ENCODE measurements around the gene SLC18B1. TPM values are rescaled to one million over a fixed set of nuclear protein-coding genes. Genes with fewer than 3 reads are reported as not detected.

SLC18B1 gene
- total and polyA plus RNA-seq, 4 donors = 3.5 to 6.7 (median 5.2) TPM

DNA sequence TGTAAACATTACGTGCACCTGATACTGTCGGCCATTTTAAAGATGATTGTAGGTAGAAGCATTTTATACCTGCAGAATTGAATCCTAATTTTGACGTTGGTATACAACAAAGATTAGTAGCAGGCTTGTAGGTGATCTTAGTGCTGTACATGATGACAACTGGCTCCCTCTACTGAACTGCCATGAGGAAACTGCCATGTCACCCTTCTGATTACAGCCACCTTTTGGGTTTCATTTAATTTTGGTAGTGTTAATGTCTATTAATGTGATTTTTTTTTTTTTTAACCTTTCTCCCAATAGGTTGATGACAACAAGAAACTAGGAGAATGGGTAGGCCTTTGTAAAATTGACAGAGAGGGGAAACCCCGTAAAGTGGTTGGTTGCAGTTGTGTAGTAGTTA, 18.2 kb upstream of the SLC18B1 start:
- H3K27ac ChIP-seq (ENCODE audit: low read depth in 1 of 2, low read length in 2 of 2) = no peak overlapping the region
- TF ChIP-seq FOXA2 (IDR thresholded peaks at IDR 0.05) (no peak), FOXA1 (IDR thresholded peaks at IDR 0.05) (no peak), EGR1 (IDR thresholded peaks at IDR 0.05; ENCODE audit: low read depth in 2 of 2) (no peak)
- 77% methylated on average over 4 of the region's 4 CpGs for WGBS

DNA sequence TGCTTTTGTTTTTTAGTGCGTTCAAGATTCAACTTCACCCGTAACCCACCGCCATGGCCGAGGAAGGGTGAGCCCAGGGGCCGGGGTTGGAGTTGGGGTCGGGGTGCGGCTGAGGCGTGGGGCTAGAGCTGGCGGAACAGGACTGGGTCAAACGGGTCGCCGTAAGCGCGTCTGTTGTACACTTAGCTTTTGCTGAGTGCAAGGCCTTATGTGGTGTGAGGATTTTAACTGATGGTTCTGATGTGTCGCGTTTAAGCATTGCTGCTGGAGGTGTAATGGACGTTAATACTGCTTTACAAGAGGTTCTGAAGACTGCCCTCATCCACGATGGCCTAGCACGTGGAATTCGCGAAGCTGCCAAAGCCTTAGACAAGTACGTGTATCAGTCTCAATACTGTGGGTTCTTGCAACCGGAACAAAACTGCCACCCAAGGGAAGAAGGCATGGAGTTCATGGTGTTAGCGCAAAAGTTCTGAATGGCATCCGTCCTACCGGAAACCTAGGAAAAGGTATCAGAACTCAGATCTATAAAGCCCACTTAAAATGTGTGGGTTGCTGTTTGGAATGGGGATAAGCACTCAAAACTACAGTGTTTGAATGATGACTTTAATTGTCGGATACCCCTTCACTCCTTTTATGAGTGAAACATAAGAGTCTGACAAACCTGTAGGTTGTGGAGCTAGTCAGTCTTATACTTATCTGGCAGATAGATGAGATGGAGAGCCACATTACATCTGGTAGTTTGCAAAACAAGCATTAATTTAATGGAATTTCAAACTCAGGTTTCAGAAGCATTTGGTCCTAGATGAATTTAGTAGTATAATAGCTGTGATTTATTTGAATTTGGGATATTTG, 16.5 kb upstream of the SLC18B1 start:
- peaks cover 1 to 31% (median 13%) of the 10 kb centered on the region in 4 donors for H3K4me1 ChIP-seq (ENCODE audit: control insufficient read depth in 4 of 4, insufficient read depth in 4 of 4, low read length in 3 of 4)
- WGBS = 1% methylated on average over 27 of the region's 27 CpGs

More for the DNA sequence above, 18.2 kb upstream of the SLC18B1 start:
- no peaks in the 10 kb centered on the region for H3K27me3 ChIP-seq (ENCODE audit: control insufficient read depth in 4 of 4, insufficient read depth in 4 of 4, low read length in 3 of 4)
- H3K36me3 ChIP-seq (ENCODE audit: control insufficient read depth in 4 of 4, insufficient read depth in 3 of 4, low read depth in 1 of 4, low read length in 3 of 4) = peaks cover 9 to 41% (median 30%) of the 10 kb centered on the region in 4 donors
- H3K4me1 ChIP-seq (ENCODE audit: control insufficient read depth in 4 of 4, insufficient read depth in 4 of 4, low read length in 3 of 4) = peaks cover 0 to 26% (median 12%) of the 10 kb centered on the region in 4 donors
- DNase-seq (ENCODE audit: low spot score) = no peak
- no peak overlapping the region for H3K9ac ChIP-seq (ENCODE audit: low read depth in 1 of 2, low read length in 2 of 2)
- no peak overlapping the region for H3K4me3 ChIP-seq (ENCODE audit: low read depth in 1 of 3, low read length in 3 of 3)
- no peaks in the 10 kb centered on the region for H3K9me3 ChIP-seq (ENCODE audit: control insufficient read depth in 4 of 4, low read length in 3 of 4)

More for the DNA sequence above, 16.5 kb upstream of the SLC18B1 start:
- Histone ChIP-seq H3K27ac (ENCODE audit: low read depth in 1 of 2, low read length in 2 of 2) (peak overlapping the region; percentile 0 to 65), H3K4me3 (ENCODE audit: low read depth in 1 of 3, low read length in 3 of 3) (peak overlapping the region; percentile 91 to 100 (median 94)), H3K36me3 (ENCODE audit: control insufficient read depth in 4 of 4, insufficient read depth in 3 of 4, low read depth in 1 of 4, low read length in 3 of 4) (peaks cover 9 to 39% (median 29%) of the 10 kb centered on the region in 4 donors), H3K27me3 (ENCODE audit: control insufficient read depth in 4 of 4, insufficient read depth in 4 of 4, low read length in 3 of 4) (no peaks in the 10 kb centered on the region), H3K9ac (ENCODE audit: low read depth in 1 of 2, low read length in 2 of 2) (peak overlapping the region; percentile 79 to 98), H3K9me3 (ENCODE audit: control insufficient read depth in 4 of 4, low read length in 3 of 4) (no peaks in the 10 kb centered on the region)
- TF ChIP-seq HNF4G (IDR thresholded peaks at IDR 0.05) (no peak), NR2F2 (IDR thresholded peaks at IDR 0.05) (no peak), EGR1 (IDR thresholded peaks at IDR 0.05; ENCODE audit: low read depth in 2 of 2) (no peak), YY1 (IDR thresholded peaks at IDR 0.05) (no peak), HNF4A (conservative IDR thresholded peaks at IDR 0.05) (no peak), SP1 (IDR thresholded peaks at IDR 0.05) (no peak), JUND (IDR thresholded peaks at IDR 0.05) (no peak), FOXA2 (IDR thresholded peaks at IDR 0.05) (no peak), TAF1 (conservative IDR thresholded peaks at IDR 0.05) (no peak), RXRA (IDR thresholded peaks at IDR 0.05) (no peak), GABPA (IDR thresholded peaks at IDR 0.05 in 1 of 2, conservative IDR thresholded peaks at IDR 0.05 in 1 of 2) (no peak), FOXA1 (IDR thresholded peaks at IDR 0.05) (no peak)
- TF ChIP-seq, protein P1, sequence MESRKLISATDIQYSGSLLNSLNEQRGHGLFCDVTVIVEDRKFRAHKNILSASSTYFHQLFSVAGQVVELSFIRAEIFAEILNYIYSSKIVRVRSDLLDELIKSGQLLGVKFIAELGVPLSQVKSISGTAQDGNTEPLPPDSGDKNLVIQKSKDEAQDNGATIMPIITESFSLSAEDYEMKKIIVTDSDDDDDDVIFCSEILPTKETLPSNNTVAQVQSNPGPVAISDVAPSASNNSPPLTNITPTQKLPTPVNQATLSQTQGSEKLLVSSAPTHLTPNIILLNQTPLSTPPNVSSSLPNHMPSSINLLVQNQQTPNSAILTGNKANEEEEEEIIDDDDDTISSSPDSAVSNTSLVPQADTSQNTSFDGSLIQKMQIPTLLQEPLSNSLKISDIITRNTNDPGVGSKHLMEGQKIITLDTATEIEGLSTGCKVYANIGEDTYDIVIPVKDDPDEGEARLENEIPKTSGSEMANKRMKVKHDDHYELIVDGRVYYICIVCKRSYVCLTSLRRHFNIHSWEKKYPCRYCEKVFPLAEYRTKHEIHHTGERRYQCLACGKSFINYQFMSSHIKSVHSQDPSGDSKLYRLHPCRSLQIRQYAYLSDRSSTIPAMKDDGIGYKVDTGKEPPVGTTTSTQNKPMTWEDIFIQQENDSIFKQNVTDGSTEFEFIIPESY (IDR thresholded peaks at IDR 0.05) = no peak
- TF ChIP-seq, protein P2, sequence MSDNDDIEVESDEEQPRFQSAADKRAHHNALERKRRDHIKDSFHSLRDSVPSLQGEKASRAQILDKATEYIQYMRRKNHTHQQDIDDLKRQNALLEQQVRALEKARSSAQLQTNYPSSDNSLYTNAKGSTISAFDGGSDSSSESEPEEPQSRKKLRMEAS (IDR thresholded peaks at IDR 0.05) = no peak
- TF ChIP-seq, protein P3, sequence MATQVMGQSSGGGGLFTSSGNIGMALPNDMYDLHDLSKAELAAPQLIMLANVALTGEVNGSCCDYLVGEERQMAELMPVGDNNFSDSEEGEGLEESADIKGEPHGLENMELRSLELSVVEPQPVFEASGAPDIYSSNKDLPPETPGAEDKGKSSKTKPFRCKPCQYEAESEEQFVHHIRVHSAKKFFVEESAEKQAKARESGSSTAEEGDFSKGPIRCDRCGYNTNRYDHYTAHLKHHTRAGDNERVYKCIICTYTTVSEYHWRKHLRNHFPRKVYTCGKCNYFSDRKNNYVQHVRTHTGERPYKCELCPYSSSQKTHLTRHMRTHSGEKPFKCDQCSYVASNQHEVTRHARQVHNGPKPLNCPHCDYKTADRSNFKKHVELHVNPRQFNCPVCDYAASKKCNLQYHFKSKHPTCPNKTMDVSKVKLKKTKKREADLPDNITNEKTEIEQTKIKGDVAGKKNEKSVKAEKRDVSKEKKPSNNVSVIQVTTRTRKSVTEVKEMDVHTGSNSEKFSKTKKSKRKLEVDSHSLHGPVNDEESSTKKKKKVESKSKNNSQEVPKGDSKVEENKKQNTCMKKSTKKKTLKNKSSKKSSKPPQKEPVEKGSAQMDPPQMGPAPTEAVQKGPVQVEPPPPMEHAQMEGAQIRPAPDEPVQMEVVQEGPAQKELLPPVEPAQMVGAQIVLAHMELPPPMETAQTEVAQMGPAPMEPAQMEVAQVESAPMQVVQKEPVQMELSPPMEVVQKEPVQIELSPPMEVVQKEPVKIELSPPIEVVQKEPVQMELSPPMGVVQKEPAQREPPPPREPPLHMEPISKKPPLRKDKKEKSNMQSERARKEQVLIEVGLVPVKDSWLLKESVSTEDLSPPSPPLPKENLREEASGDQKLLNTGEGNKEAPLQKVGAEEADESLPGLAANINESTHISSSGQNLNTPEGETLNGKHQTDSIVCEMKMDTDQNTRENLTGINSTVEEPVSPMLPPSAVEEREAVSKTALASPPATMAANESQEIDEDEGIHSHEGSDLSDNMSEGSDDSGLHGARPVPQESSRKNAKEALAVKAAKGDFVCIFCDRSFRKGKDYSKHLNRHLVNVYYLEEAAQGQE (IDR thresholded peaks at IDR 0.05) = no peak
- TF ChIP-seq, protein P4, sequence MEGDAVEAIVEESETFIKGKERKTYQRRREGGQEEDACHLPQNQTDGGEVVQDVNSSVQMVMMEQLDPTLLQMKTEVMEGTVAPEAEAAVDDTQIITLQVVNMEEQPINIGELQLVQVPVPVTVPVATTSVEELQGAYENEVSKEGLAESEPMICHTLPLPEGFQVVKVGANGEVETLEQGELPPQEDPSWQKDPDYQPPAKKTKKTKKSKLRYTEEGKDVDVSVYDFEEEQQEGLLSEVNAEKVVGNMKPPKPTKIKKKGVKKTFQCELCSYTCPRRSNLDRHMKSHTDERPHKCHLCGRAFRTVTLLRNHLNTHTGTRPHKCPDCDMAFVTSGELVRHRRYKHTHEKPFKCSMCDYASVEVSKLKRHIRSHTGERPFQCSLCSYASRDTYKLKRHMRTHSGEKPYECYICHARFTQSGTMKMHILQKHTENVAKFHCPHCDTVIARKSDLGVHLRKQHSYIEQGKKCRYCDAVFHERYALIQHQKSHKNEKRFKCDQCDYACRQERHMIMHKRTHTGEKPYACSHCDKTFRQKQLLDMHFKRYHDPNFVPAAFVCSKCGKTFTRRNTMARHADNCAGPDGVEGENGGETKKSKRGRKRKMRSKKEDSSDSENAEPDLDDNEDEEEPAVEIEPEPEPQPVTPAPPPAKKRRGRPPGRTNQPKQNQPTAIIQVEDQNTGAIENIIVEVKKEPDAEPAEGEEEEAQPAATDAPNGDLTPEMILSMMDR (IDR thresholded peaks at IDR 0.05; ENCODE audit: low read depth, low read length, missing input control) = no peak
- no peak for DNase-seq (ENCODE audit: low spot score)

Data from liver (tissue), 9 donors.